A549 (cell line): Measurements from ENCODE around the gene LRPPRC.

Experiments
- ESRRA ChIP-seq: fragments of 150-350 bp; IDR thresholded peaks from 2 replicates; pipeline ENCODE4 v1.6.1; 2014; ENCODE audit warnings: mild to moderate bottlenecking, low read length, borderline replicate concordance
- KDM5A ChIP-seq: fragments of 200-600 bp; sonication (generic); IDR thresholded peaks from 2 replicates; pipeline ENCODE4 v1.6.1; 2016; ENCODE audit warnings: antibody characterized with exemption, mild to moderate bottlenecking
- MAZ ChIP-seq: fragments of 150-350 bp; IDR thresholded peaks from 2 replicates; pipeline ENCODE4 v1.6.1; 2014; ENCODE audit warnings: antibody characterized with exemption, low read depth, low read length, borderline replicate concordance
- NR3C1 ChIP-seq: fragments of >200 bp; sonication (Bioruptor Twin); formaldehyde crosslinking; IDR thresholded peaks from 3 replicates; pipeline ENCODE4 v1.6.1; 2017
- POLR2A ChIP-seq: IDR thresholded peaks from 2 replicates; pipeline ENCODE4 v1.6.1; 2012; ENCODE audit warnings: mild to moderate bottlenecking, low read length
- TF ChIP-seq, protein P1 (sequence below): fragments of >200 bp; sonication (Bioruptor Twin); formaldehyde crosslinking; IDR thresholded peaks from 3 replicates; pipeline ENCODE4 v1.5.1; 2016

DNA sequence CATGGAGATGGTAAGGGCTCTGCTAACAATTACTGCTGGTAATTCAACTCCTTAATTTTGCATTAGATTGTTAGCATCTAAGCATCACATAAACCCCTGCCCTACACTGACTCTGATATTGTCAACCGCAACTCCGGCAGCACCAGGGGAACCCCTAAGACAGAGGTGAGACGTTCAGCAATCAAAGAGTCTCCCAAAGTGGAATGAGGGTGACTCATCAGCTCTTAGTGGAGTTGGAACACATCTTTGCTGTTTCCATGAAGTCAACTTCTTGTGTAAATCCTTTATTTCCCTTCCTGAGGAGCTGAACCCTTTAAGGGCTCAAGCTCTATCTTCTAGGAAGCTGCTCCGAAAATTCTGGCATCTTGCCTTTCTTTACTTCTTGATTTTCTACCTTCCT lies 104.9 kb downstream of the LRPPRC start:
- no peak for TF ChIP-seq KDM5A
- TF ChIP-seq ESRRA: no peak
- TF ChIP-seq, protein P1, sequence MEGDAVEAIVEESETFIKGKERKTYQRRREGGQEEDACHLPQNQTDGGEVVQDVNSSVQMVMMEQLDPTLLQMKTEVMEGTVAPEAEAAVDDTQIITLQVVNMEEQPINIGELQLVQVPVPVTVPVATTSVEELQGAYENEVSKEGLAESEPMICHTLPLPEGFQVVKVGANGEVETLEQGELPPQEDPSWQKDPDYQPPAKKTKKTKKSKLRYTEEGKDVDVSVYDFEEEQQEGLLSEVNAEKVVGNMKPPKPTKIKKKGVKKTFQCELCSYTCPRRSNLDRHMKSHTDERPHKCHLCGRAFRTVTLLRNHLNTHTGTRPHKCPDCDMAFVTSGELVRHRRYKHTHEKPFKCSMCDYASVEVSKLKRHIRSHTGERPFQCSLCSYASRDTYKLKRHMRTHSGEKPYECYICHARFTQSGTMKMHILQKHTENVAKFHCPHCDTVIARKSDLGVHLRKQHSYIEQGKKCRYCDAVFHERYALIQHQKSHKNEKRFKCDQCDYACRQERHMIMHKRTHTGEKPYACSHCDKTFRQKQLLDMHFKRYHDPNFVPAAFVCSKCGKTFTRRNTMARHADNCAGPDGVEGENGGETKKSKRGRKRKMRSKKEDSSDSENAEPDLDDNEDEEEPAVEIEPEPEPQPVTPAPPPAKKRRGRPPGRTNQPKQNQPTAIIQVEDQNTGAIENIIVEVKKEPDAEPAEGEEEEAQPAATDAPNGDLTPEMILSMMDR: no peak
- TF ChIP-seq POLR2A: no peak
- TF ChIP-seq NR3C1: no peak
- TF ChIP-seq MAZ: no peak
